Keratinocyte (primary cell): ENCODE data around the gene DNAAF8.

Source experiments
- CTCF ChIP-seq, 3 experiments: IDR thresholded peaks in 1 of 3; conservative IDR thresholded peaks in 1 of 3; optimal IDR thresholded peaks in 1 of 3; 2 replicates in 2 of 3; 3 replicates in 1 of 3; pipeline versions ENCODE3 to v1.5.1; 2011; ENCODE audit warnings: low read length in 3 of 3, mild to moderate bottlenecking in 3 of 3, moderate library complexity in 2 of 3, control low read depth in 1 of 3, inconsistent platforms in 1 of 3; ENCODE audit not compliant: insufficient read depth in 2 of 3; ENCODE audit errors: extremely low read depth in 1 of 3
- EZH2 ChIP-seq: IDR thresholded peaks from one replicate; pipeline ENCODE4 v1.6.1; 2012; ENCODE audit warnings: inconsistent platforms, mild to moderate bottlenecking, low read length, moderate library complexity

- TF ChIP-seq EZH2 (no peak), CTCF (optimal IDR thresholded peaks at IDR 0.05 in 1 of 3, IDR thresholded peaks at IDR 0.05 in 1 of 3, conservative IDR thresholded peaks at IDR 0.05 in 1 of 3; ENCODE audit: extremely low read depth in 1 of 3, insufficient read depth in 2 of 3, low read length in 3 of 3) (no peak)
Observed at GRCh38 chr16:4726616-4727015, 7.7 kb upstream of the DNAAF8 start.
